ENCODE results near the gene MT1M.

- TF ChIP-seq BHLHE40 (IDR thresholded peaks at IDR 0.05; ENCODE audit: low read depth, low read length) (no peak), RCOR1 (IDR thresholded peaks at IDR 0.05; ENCODE audit: insufficient replicate concordance, low read length) (no peak), SMC3 (IDR thresholded peaks at IDR 0.05; ENCODE audit: low read depth, low read length) (no peak; the same call in 1 of the 2 replicates), FOS (IDR thresholded peaks at IDR 0.05; ENCODE audit: low read depth, low read length) (no peak; the same call in 1 of the 2 replicates), MXI1 (IDR thresholded peaks at IDR 0.05; ENCODE audit: borderline replicate concordance, low read depth, low read length) (no peak), USF2 (IDR thresholded peaks at IDR 0.05; ENCODE audit: low read depth, low read length) (no peak), POLR2A (IDR thresholded peaks at IDR 0.05; ENCODE audit: low read depth, low read length) (no peak), RFX5 (IDR thresholded peaks at IDR 0.05; ENCODE audit: low read depth, low read length) (no peak), CEBPB (IDR thresholded peaks at IDR 0.05; ENCODE audit: low read depth, low read length) (0 out of 2 replicates have a peak, but pooled peaks have one; percentile 23), MAFK (IDR thresholded peaks at IDR 0.05; ENCODE audit: low read depth, low read length) (no peak)
- TF ChIP-seq, protein P1, sequence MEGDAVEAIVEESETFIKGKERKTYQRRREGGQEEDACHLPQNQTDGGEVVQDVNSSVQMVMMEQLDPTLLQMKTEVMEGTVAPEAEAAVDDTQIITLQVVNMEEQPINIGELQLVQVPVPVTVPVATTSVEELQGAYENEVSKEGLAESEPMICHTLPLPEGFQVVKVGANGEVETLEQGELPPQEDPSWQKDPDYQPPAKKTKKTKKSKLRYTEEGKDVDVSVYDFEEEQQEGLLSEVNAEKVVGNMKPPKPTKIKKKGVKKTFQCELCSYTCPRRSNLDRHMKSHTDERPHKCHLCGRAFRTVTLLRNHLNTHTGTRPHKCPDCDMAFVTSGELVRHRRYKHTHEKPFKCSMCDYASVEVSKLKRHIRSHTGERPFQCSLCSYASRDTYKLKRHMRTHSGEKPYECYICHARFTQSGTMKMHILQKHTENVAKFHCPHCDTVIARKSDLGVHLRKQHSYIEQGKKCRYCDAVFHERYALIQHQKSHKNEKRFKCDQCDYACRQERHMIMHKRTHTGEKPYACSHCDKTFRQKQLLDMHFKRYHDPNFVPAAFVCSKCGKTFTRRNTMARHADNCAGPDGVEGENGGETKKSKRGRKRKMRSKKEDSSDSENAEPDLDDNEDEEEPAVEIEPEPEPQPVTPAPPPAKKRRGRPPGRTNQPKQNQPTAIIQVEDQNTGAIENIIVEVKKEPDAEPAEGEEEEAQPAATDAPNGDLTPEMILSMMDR (conservative IDR thresholded peaks at IDR 0.05; ENCODE audit: low read depth, low read length), result 0 out of 2 replicates have a peak, but pooled peaks have one; percentile 24
- TF ChIP-seq, protein P2, sequence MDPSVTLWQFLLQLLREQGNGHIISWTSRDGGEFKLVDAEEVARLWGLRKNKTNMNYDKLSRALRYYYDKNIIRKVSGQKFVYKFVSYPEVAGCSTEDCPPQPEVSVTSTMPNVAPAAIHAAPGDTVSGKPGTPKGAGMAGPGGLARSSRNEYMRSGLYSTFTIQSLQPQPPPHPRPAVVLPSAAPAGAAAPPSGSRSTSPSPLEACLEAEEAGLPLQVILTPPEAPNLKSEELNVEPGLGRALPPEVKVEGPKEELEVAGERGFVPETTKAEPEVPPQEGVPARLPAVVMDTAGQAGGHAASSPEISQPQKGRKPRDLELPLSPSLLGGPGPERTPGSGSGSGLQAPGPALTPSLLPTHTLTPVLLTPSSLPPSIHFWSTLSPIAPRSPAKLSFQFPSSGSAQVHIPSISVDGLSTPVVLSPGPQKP (IDR thresholded peaks at IDR 0.05; ENCODE audit: borderline replicate concordance, low read depth, low read length), result no peak
These were observed 23.0 kb upstream of the MT1M start for GRCh38 chr16:56609463-56609921.
